ENCODE results near the gene FOXK2. TPM values are rescaled to one million over a fixed set of nuclear protein-coding genes. Genes with fewer than 3 reads are reported as not detected.
A peak's percentile ranks its signal among the peaks of the same experiment; 100 is the strongest.

FOXK2 gene
- total RNA-seq, 1 donor from 2014 or later, result 49.5 TPM

DNA sequence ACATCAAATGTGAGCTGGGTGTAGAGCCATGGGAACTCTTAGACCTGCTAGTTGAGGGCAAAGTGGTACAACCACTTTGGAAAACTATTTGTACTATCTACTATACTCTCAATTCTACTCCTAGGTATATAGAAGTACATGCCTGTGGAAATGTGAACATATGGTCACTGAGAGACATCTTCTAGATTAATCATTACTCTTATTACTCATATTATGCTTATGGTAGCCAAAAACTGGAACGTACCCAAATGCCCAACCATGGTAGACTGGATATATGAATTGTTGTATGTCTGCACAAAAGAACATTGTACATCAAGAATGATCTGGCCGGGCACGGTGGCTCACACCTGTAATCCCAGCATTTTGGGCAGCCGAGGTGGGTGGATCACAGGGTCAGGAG, 126.0 kb downstream of the FOXK2 start:
- H3K36me3 Mint-ChIP-seq (ENCODE audit: low read depth), result peaks cover 4% of the 10 kb centered on the region
- H3K27me3 Mint-ChIP-seq (ENCODE audit: low read depth), result no peaks in the 10 kb centered on the region
- H3K4me3 Mint-ChIP-seq (ENCODE audit: unreplicated experiment), result peak overlapping the region; percentile 36
- no peaks in the 10 kb centered on the region for H3K9me3 Mint-ChIP-seq (ENCODE audit: low read depth)
- peak overlapping the region; percentile 6 for H3K27ac Mint-ChIP-seq (ENCODE audit: unreplicated experiment)
- TF ChIP-seq, protein P1, sequence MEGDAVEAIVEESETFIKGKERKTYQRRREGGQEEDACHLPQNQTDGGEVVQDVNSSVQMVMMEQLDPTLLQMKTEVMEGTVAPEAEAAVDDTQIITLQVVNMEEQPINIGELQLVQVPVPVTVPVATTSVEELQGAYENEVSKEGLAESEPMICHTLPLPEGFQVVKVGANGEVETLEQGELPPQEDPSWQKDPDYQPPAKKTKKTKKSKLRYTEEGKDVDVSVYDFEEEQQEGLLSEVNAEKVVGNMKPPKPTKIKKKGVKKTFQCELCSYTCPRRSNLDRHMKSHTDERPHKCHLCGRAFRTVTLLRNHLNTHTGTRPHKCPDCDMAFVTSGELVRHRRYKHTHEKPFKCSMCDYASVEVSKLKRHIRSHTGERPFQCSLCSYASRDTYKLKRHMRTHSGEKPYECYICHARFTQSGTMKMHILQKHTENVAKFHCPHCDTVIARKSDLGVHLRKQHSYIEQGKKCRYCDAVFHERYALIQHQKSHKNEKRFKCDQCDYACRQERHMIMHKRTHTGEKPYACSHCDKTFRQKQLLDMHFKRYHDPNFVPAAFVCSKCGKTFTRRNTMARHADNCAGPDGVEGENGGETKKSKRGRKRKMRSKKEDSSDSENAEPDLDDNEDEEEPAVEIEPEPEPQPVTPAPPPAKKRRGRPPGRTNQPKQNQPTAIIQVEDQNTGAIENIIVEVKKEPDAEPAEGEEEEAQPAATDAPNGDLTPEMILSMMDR (IDR thresholded peaks at IDR 0.05), result no peak
- no peak for DNase-seq (ENCODE audit: low spot score)
- H3K4me1 Mint-ChIP-seq (ENCODE audit: low read depth), result peaks cover 21% of the 10 kb centered on the region

DNA sequence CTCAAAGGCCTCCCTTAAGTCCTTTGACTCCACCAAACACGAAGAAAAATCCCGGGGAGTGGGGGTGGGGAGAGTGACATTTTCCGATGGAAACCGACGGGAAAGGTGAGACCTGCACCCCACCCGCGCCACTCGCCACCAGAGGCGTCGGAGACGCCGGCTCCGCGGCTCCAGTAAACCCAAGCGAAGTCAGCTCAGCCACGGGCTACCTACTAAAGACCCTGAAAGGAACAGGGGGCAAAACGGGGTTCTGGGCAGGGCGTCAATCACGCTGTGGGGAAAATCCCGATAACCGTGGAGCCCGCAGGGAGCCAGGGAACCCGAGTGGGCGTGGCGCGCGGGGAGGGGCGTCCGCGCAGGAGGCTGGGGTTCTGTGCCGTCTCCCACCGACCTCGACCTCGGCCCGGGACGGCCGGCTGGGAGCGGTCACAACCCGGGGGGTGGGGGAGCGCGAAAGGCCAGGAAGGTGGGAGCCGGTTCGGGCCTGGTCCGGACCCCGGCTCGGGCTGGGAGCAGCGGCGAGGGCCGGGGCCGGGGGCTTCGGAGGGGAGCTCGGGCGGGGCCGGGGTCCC, 128.1 kb downstream of the FOXK2 start:
- H3K4me1 Mint-ChIP-seq (ENCODE audit: low read depth), result peaks cover 21% of the 10 kb centered on the region
- no peak for DNase-seq (ENCODE audit: low spot score)
- H3K27ac Mint-ChIP-seq (ENCODE audit: unreplicated experiment), result peak overlapping the region; percentile 59

DNA sequence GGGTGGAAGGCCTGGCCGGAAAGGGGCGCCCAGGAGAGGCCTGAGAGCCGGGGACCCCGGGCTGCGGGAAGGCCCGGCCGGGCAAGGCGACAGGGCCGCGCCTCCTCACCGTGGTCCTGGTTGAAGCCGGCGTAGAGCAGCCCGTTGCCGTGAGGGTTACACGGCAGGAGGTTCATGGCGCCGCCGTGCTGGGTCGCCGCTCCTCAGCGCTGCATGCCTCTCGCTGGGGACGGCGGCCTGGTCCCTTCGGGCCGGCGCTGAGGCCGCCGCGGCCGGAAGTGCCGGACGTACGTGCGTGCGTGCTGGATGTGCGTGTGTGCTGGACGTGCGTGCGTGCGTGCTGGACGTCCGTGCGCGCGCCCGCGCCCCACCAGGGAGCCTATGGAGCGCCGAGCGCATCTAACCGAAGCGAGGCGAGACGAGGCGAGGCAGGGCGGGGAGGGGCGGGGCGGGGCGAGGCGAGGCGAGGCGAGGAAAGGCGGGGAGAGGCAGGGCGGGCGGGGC, 128.7 kb downstream of the FOXK2 start, which contains the start of gene WDR45B:
TSS of gene WDR45B (minus strand) at position 280 of the 504 bp plus-strand sequence. CDS start at position 176, 104 bp downstream.
- Mint-ChIP-seq H3K36me3 (ENCODE audit: low read depth) (no peaks in the 10 kb centered on the region), H3K9me3 (ENCODE audit: low read depth) (no peaks in the 10 kb centered on the region), H3K4me3 (ENCODE audit: unreplicated experiment) (peak within 1 kb of the TSS; percentile 81), H3K27ac (ENCODE audit: unreplicated experiment) (peak within 1 kb of the TSS; percentile 59), H3K4me1 (ENCODE audit: low read depth) (peaks cover 21% of the 10 kb centered on the region), H3K27me3 (ENCODE audit: low read depth) (no peaks in the 10 kb centered on the region)
- TF ChIP-seq, protein P1 (IDR thresholded peaks at IDR 0.05), result no peak
- DNase-seq (ENCODE audit: low spot score), result no peak

More for the DNA sequence above, 128.1 kb downstream of the FOXK2 start:
- Mint-ChIP-seq H3K4me3 (ENCODE audit: unreplicated experiment) (peak overlapping the region; percentile 81), H3K36me3 (ENCODE audit: low read depth) (no peaks in the 10 kb centered on the region), H3K27me3 (ENCODE audit: low read depth) (no peaks in the 10 kb centered on the region), H3K9me3 (ENCODE audit: low read depth) (no peaks in the 10 kb centered on the region)
- TF ChIP-seq, protein P1 (IDR thresholded peaks at IDR 0.05), result peak; percentile 47

DNA sequence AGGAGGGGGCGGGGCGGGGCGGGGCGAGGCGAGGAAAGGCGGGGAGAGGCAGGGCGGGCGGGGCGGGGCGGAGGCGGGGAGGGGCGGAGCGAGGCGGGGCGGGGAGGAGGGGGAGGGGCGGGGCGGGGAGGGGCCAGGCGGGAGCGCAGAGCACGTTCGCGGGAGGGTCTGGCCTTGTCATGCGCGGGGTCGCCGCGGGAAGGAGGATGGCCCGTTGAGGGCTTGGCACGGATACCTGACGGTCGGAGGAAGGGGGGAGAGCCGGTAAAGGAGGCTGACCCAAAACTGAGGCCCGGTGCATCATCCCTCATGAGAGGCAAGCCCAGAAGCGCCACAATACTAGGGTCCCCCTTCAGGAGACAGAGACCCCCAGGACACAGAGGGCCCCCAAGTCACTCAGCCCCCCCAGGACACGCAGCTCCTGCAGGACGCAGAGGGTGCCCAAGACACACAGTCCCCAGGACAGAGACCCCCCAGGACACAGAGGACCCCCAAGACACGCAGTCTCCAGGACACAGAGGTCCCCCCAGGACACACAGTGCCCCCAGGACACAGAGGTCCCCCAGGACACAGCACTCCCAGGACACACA, 129.3 kb downstream of the FOXK2 start:
- Mint-ChIP-seq H3K4me3 (ENCODE audit: unreplicated experiment) (peak overlapping the region; percentile 60), H3K4me1 (ENCODE audit: low read depth) (peaks cover 21% of the 10 kb centered on the region), H3K27ac (ENCODE audit: unreplicated experiment) (no peak overlapping the region), H3K9me3 (ENCODE audit: low read depth) (no peaks in the 10 kb centered on the region), H3K36me3 (ENCODE audit: low read depth) (no peaks in the 10 kb centered on the region), H3K27me3 (ENCODE audit: low read depth) (no peaks in the 10 kb centered on the region)
- DNase-seq (ENCODE audit: low spot score), result no peak
- TF ChIP-seq, protein P1 (IDR thresholded peaks at IDR 0.05), result no peak

DNA sequence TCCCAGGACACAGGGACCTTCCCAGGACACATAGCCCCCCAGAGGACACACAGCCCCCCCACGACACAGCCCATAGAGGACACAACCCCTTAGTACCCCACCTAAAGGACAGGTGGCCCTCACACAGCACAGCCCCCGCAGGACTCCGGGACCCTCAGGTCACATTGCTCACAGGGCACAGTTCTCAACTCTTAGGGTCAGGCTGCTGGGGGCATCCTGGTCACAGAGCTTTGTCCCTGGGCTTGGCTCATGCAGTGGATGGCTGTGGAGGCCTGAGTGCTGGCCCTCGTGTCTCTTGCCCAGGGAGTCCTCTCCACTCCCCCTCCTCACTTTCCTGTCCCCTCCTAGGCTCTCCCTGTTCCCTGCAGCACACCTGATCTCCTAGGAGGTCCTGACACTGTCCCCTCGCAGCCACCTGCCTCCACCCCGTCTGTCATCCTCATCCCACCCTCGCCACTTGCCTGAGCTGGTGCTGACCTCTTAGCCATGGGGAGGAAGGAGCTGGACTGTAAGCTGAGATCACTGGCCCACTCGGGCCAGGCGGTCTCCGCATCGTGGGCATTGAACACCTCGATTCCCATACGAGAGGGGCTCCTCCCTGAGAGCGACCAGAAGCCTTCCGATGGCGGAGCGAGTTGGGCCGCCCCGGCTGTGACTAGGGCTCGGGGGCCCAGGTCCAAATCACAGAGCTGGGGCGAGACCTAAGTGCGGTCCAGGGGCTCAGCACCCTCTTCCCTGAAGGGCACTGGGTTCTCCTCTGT, 130.1 kb downstream of the FOXK2 start:
- H3K27ac Mint-ChIP-seq (ENCODE audit: unreplicated experiment), result no peak overlapping the region
- TF ChIP-seq, protein P1 (IDR thresholded peaks at IDR 0.05), result no peak
- H3K36me3 Mint-ChIP-seq (ENCODE audit: low read depth), result no peaks in the 10 kb centered on the region
- DNase-seq (ENCODE audit: low spot score), result no peak
- H3K4me3 Mint-ChIP-seq (ENCODE audit: unreplicated experiment), result peak overlapping the region; percentile 35
- H3K9me3 Mint-ChIP-seq (ENCODE audit: low read depth), result no peaks in the 10 kb centered on the region
- H3K4me1 Mint-ChIP-seq (ENCODE audit: low read depth), result peaks cover 21% of the 10 kb centered on the region
- no peaks in the 10 kb centered on the region for H3K27me3 Mint-ChIP-seq (ENCODE audit: low read depth)
